ENCODE data around the gene KRT7.
"Not testable (repeated sequence)": the region's sequence is repeated elsewhere in the genome, so short reads cannot be mapped to it uniquely, and the experiment has no call there.

Gene KRT7

GRCh38 chr12:52238207-52238840 lies 5.3 kb downstream of the KRT7 start:
- H3K4me3 ChIP-seq (replicated peaks; ENCODE audit: insufficient read depth, low read length), result no peak overlapping the region
- no peak for DNase-seq (ENCODE audit: low read depth in 1 of 2, low spot score in 1 of 2)
- H3K27me3 ChIP-seq (ENCODE audit: insufficient read depth, poor library complexity, severe bottlenecking), result peaks cover 5% of the 10 kb centered on the region
- no peak overlapping the region for H3K27ac ChIP-seq (replicated peaks)
- TF ChIP-seq POLR2AphosphoS5 (IDR thresholded peaks at IDR 0.05; ENCODE audit: low read depth), result no peak
- no peak for TF ChIP-seq GABPA (IDR thresholded peaks at IDR 0.05; ENCODE audit: low read depth)
- TF ChIP-seq CTCF (IDR thresholded peaks at IDR 0.05; ENCODE audit: insufficient read depth, low read length), result no peak
- no peak for TF ChIP-seq REST (IDR thresholded peaks at IDR 0.05; ENCODE audit: insufficient replicate concordance, low read depth)
- TF ChIP-seq SPI1 (IDR thresholded peaks at IDR 0.05; ENCODE audit: borderline replicate concordance, low read depth), result no peak

GRCh38 chr12:52238916-52239646 lies 6.0 kb downstream of the KRT7 start:
- H3K4me3 ChIP-seq (replicated peaks; ENCODE audit: insufficient read depth, low read length), result no peak overlapping the region
- no peaks in the 10 kb centered on the region for H3K27me3 ChIP-seq (ENCODE audit: insufficient read depth, poor library complexity, severe bottlenecking)
- no peak overlapping the region for H3K27ac ChIP-seq (replicated peaks)
- TF ChIP-seq GABPA (IDR thresholded peaks at IDR 0.05; ENCODE audit: low read depth) (no peak), SPI1 (IDR thresholded peaks at IDR 0.05; ENCODE audit: borderline replicate concordance, low read depth) (no peak), REST (IDR thresholded peaks at IDR 0.05; ENCODE audit: insufficient replicate concordance, low read depth) (no peak), POLR2AphosphoS5 (IDR thresholded peaks at IDR 0.05; ENCODE audit: low read depth) (no peak), CTCF (IDR thresholded peaks at IDR 0.05; ENCODE audit: insufficient read depth, low read length) (no peak)
- DNase-seq (ENCODE audit: low read depth in 1 of 2, low spot score in 1 of 2), result no peak

- no peaks in the 10 kb centered on the region for H3K27me3 ChIP-seq (ENCODE audit: insufficient read depth, poor library complexity, severe bottlenecking)
- no peak overlapping the region for H3K4me3 ChIP-seq (replicated peaks; ENCODE audit: insufficient read depth, low read length)
- DNase-seq (ENCODE audit: low read depth in 1 of 2, low spot score in 1 of 2), result no peak
- H3K27ac ChIP-seq (replicated peaks), result no peak overlapping the region
- TF ChIP-seq CTCF (IDR thresholded peaks at IDR 0.05; ENCODE audit: insufficient read depth, low read length) (no peak), SPI1 (IDR thresholded peaks at IDR 0.05; ENCODE audit: borderline replicate concordance, low read depth) (no peak), GABPA (IDR thresholded peaks at IDR 0.05; ENCODE audit: low read depth) (no peak), POLR2AphosphoS5 (IDR thresholded peaks at IDR 0.05; ENCODE audit: low read depth) (no peak), REST (IDR thresholded peaks at IDR 0.05; ENCODE audit: insufficient replicate concordance, low read depth) (no peak)
Observed at GRCh38 chr12:52239767-52240166, 6.7 kb downstream of the KRT7 start.

GRCh38 chr12:52240247-52240646 lies 7.2 kb downstream of the KRT7 start:
- not testable (repeated sequence) for H3K27me3 ChIP-seq (ENCODE audit: insufficient read depth, poor library complexity, severe bottlenecking); H3K27ac ChIP-seq (replicated peaks); H3K4me3 ChIP-seq (replicated peaks; ENCODE audit: insufficient read depth, low read length); DNase-seq (ENCODE audit: low read depth in 1 of 2, low spot score in 1 of 2)
